C4-2B (cell line): Measurements from ENCODE around the gene EFR3B.

ENCODE experiments used
- ZFX ChIP-seq: fragments of 450-650 bp; IDR thresholded peaks from 2 replicates; pipeline ENCODE4 v1.6.1; 2017
- TF ChIP-seq, protein P1 (sequence below): fragments of 450-650 bp; conservative IDR thresholded peaks from 2 replicates; pipeline ENCODE4 v1.5.1; 2017; ENCODE audit warnings: mild to moderate bottlenecking

DNA sequence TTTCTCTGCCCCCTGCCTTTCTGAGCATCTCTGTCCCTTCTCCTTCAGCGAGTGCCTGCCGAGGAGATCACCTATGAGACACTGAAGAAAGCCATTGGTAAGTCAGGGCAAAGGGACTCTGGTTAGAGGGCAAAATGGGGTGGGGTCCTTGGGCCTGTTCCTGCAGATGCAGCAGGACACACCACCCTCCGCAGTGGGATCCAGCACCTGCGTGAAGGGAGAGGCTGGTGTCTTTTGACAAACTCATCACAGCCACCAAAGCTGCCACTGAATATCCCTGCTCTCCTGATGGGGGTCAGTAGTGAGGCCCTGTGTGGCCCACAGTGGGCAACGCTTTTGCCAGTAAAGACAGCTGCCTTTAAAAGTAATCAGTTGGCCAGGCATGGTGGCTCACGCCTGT lies 107.8 kb downstream of the EFR3B start:
- TF ChIP-seq, protein P1, sequence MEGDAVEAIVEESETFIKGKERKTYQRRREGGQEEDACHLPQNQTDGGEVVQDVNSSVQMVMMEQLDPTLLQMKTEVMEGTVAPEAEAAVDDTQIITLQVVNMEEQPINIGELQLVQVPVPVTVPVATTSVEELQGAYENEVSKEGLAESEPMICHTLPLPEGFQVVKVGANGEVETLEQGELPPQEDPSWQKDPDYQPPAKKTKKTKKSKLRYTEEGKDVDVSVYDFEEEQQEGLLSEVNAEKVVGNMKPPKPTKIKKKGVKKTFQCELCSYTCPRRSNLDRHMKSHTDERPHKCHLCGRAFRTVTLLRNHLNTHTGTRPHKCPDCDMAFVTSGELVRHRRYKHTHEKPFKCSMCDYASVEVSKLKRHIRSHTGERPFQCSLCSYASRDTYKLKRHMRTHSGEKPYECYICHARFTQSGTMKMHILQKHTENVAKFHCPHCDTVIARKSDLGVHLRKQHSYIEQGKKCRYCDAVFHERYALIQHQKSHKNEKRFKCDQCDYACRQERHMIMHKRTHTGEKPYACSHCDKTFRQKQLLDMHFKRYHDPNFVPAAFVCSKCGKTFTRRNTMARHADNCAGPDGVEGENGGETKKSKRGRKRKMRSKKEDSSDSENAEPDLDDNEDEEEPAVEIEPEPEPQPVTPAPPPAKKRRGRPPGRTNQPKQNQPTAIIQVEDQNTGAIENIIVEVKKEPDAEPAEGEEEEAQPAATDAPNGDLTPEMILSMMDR, result no peak
- TF ChIP-seq ZFX, result no peak
